Astrocyte (in vitro differentiated cells and primary cell): Measurements from ENCODE around the gene ZDHHC17.

Experiments
- EZH2 ChIP-seq: IDR thresholded peaks from 2 replicates; pipeline ENCODE4 v1.6.1; 2012; ENCODE audit warnings: mild to moderate bottlenecking, low read length, inconsistent platforms; ENCODE audit not compliant: insufficient read depth
- TF ChIP-seq, protein P1 (sequence below): IDR thresholded peaks from 2 replicates; pipeline ENCODE4 v1.5.1; 2011; ENCODE audit warnings: low read depth, mild to moderate bottlenecking, inconsistent platforms, low read length, moderate library complexity; ENCODE audit not compliant: insufficient read depth

- TF ChIP-seq, protein P1, sequence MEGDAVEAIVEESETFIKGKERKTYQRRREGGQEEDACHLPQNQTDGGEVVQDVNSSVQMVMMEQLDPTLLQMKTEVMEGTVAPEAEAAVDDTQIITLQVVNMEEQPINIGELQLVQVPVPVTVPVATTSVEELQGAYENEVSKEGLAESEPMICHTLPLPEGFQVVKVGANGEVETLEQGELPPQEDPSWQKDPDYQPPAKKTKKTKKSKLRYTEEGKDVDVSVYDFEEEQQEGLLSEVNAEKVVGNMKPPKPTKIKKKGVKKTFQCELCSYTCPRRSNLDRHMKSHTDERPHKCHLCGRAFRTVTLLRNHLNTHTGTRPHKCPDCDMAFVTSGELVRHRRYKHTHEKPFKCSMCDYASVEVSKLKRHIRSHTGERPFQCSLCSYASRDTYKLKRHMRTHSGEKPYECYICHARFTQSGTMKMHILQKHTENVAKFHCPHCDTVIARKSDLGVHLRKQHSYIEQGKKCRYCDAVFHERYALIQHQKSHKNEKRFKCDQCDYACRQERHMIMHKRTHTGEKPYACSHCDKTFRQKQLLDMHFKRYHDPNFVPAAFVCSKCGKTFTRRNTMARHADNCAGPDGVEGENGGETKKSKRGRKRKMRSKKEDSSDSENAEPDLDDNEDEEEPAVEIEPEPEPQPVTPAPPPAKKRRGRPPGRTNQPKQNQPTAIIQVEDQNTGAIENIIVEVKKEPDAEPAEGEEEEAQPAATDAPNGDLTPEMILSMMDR = no peak
- no peak for TF ChIP-seq EZH2
Measured at GRCh38 chr12:76879710-76880518, 116.0 kb downstream of the ZDHHC17 start.
